NCI-H226 (cell line): ENCODE results near the gene GAS7.
"Not testable (repeated sequence)": the region's sequence is repeated elsewhere in the genome, so short reads cannot be mapped to it uniquely, and the experiment has no call there.

ENCODE experiments used
- DNase-seq: peaks from one replicate; pipeline ENCODE4 v3.0.0-alpha.2; 2015

Gene GAS7

GRCh38 chr17:9935408-9935807 is 263.0 kb downstream of the GAS7 start:
- no peak for DNase-seq

DNA sequence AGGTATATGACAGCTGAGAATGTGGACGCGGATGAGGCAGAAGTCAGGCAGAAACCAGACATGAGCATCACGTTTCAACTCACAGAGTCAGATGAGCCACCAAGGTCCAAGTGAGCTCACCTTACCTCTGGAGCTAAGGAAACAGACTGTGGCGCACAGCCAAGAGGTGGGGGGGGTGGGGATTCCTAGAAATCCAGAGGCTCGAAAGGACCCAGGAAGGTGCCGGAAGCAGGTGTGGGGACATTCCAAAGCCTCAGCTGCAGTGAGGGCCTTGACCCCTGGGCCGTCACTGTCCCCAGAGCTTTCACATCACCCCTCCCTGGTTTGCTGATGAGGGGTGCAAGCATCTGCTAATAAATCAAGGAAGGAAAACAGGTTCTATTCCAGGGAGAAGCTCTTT is 264.1 kb downstream of the GAS7 start:
- no peak for DNase-seq

- no peak for DNase-seq
These were observed 265.9 kb downstream of the GAS7 start for GRCh38 chr17:9932491-9932890.

DNA sequence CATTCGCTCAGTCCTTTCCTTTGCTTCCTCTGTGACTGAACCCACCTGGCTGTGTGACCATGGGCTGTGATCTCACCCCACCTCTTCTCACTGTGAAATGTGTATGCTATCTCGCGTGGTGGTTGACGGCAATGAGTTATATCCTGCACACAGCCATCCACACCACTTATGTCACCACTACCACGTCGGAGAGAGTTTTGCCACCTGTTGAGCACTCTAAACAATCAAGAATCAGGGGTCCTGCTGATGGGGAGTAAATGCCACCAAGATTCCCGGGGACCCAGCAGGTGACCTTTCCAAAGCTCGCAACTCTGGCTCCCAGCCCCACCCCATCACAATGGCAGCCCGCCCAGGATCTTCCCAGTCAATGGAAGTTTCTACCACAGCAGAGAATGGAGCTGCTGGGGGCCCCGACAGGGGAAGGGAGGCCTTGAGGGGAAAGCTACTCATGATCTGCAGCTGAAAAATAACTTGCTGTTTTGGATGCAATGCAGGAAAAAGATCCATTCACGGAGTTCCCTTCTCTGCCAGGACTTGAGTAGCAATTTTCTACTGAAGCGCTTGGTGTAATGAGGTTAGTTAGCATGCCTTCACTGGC is 267.2 kb downstream of the GAS7 start:
- DNase-seq, result no peak

- no peak for DNase-seq
These were observed 268.5 kb downstream of the GAS7 start for GRCh38 chr17:9929871-9930270.

DNA sequence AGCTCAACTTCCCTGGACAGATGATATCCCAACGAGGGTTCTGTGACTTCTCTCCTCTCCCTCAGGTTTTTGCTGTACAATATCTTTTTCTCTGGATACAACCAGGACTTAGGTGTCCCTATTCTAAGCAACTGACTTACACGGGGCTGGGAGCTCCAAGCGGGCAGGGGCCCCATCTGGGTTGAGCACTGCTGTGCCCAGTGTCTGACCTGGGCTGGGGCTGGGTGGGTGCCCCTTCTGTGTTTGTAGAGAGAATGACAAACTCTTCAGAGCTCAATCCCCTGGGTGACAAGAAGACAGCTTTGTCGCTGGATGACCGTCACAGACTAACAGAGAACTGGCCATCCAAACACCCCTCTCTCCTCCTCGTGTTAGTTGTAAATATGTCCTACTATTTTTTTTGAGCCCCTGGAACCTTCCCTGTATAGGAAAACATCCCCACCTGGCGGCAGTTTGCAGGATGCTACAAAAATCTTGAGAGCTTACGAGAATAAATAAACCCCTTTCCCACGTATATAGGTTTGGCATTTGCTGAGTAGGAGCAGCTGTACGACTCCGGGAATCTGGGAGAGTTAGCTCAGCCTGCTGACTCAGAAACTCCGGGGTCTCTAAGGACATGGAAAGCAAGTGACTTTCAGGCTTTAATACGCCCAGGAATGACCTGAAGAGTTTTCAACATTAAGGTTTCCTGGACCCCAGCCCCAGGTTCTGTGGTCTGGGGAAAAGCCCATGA is 269.6 kb downstream of the GAS7 start:
- DNase-seq, result peak; percentile 69

DNA sequence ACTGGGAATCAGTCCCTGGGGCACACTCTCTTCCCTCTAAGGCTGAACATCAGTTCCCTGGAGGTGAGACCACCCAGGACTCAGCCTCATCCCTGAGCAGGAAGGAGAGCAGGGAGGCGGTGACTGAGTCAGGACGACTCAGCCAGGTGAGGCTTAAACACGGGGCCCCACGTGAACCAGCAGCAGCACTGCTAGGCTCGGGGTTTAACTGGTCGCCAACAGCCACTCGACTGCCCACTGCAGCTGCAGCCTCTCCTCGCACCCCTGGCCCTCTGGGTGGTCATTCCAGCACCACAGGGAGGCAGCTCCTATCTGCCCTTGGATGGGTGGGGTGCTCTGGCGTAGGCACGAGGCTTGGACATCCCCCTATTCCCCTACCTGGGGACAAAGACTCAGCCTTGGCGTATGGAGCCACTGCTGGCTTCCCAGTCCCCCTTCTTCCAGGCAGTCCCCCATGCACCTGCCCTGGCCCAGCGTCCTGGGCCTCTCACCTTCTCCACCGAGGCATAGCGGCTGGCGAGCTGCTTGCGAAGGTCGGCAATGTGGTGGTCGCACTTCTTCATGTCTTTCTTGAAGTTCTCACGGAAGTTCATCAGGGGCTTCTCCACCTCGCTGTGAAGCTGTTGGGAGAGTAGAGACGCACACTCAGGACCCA is 272.1 kb downstream of the GAS7 start:
- no peak for DNase-seq

DNA sequence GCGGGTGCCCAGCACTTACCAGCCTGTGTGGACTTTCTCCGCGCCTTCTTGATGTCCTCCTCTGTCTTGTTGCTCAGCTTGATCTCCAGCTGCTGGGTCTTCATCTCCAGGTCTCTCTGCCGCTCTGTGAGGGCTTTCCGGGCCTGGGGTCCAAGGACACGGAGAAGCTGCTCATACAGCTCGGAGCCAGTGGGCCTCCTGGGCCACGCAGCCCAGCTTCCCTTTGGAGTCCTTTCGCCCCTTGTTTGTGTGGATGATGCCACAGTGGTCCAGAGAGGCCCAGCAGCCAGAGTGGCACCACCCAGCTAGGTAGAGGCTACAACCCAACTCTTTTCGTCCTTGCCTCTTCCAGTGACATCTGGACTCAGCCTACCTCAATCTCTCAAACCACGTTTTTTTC is 272.9 kb downstream of the GAS7 start:
- DNase-seq, result no peak

GRCh38 chr17:9924735-9925191 is 273.6 kb downstream of the GAS7 start:
- peak; percentile 39 for DNase-seq

- DNase-seq, result no peak
These were observed 276.2 kb downstream of the GAS7 start for GRCh38 chr17:9922012-9922848.

DNA sequence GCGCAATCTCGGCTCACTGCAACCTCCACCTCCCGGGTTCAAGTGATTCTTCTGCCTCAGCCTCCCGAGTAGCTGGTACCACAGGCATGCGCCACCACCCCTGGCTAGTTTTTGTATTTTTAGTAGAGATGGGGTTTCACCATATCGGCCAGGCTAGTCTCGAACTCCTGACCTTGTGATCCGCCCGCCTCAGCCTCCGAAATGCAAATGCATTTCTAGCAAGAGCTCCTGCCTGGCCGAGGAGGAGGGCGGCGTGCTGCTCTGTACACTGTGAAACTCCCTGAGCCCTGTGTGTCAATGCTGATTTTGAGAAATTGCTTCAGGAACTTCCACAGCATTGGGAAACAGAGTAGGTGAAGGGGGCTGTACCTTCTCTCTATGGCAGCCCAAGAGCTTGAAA is 277.2 kb downstream of the GAS7 start:
- not testable (repeated sequence) for DNase-seq

DNA sequence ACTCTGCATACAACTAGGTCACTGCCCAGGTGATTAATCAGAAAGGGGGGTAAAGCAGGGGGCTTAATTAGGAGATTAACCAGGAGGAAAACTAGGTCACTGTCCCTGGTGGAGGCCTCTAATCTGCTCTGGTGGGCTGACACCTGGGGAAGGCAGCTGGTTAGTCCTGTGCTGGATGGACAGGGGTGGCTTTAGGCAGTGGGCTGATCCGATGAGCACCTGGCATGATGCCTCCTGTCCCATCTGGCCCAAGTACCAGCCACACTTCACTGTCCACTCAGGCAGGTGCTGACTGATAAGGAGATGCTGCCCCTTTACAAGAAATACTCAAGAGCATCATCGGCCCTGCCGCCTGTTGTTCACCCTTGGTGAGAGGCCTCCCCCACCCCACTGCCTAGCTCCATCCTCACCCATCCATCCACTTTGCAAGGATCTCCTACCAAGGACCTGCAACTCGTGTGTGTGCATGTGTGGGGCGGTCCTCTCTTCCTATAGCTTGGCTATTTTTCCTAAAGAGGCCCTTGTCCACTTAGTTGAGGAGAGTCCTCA is 279.5 kb downstream of the GAS7 start:
- no peak for DNase-seq

- DNase-seq, result no peak
These were observed 280.1 kb downstream of the GAS7 start for GRCh38 chr17:9918352-9918751.

- DNase-seq, result no peak
These were observed 280.6 kb downstream of the GAS7 start for GRCh38 chr17:9917801-9918200.

DNA sequence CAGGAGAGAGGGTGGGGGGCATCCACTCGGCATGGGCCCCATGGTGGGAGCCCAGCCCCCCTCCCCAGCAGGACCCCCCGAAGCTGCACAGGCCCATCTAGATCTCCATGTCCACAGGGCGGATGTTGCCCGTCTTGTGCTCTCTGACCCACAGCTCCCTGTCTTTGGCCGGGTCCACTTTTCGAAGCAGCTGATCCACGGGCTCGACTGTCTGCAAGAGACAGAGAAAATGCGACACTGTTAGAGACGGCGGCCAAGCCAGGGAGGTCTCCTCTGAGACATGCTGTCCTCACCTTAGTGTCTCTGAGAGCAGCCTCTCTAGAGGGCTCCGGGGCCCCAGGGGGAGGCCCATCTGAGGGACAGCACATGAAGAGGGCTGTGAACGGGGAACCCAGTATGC is 281.3 kb downstream of the GAS7 start:
- no peak for DNase-seq

- no peak for DNase-seq
These were observed 282.3 kb downstream of the GAS7 start for GRCh38 chr17:9916108-9916507.

GRCh38 chr17:9913476-9913875 is 284.9 kb downstream of the GAS7 start:
- no peak for DNase-seq

- DNase-seq, result no peak
These were observed 286.0 kb downstream of the GAS7 start for GRCh38 chr17:9912121-9913099.

GRCh38 chr17:9911089-9911488 is 287.3 kb downstream of the GAS7 start:
- DNase-seq, result no peak

DNA sequence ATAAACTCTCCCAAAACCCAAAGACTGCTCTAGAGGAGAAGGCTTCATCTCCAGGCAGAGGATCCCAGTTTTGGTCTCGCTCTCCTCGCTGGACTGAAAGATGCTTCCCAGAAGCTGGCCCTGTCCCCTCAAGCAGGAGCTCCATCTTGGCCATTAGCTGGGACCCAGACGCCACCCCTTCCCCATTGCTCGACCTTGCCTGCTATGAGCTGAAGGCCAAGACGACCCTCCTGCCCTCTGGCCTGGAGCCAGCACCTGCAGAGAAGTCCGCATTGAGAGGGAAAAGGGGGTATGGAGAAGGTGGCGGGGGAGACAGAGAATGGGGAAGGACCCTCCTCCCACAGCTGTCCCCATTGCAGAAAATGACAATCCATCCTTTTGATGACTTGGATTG is 289.8 kb downstream of the GAS7 start:
- DNase-seq, result no peak

- no peak for DNase-seq
These were observed 290.3 kb downstream of the GAS7 start for GRCh38 chr17:9907883-9908648.
